AG10803 (cell line): ENCODE measurements around the gene BCOR.

Experiments used
- DNase-seq: peaks from one replicate; pipeline ENCODE4 v3.0.0; 2010; ENCODE audit warnings: low read depth
- H3K4me3 ChIP-seq: 2 replicates; pipeline ENCODE4 v1.5.1; 2011; ENCODE audit warnings: mild to moderate bottlenecking, low read length, control low read depth
- CTCF ChIP-seq: conservative IDR thresholded peaks from 2 replicates; pipeline ENCODE4 v1.5.1; 2011; ENCODE audit warnings: mild to moderate bottlenecking, low read length, control low read depth, inconsistent platforms

Gene BCOR

GRCh38 chrX:40127052-40127451 is 29.3 kb upstream of the BCOR start:
- no peak overlapping the region for H3K4me3 ChIP-seq
- TF ChIP-seq CTCF, result no peak
- DNase-seq, result no peak

DNA sequence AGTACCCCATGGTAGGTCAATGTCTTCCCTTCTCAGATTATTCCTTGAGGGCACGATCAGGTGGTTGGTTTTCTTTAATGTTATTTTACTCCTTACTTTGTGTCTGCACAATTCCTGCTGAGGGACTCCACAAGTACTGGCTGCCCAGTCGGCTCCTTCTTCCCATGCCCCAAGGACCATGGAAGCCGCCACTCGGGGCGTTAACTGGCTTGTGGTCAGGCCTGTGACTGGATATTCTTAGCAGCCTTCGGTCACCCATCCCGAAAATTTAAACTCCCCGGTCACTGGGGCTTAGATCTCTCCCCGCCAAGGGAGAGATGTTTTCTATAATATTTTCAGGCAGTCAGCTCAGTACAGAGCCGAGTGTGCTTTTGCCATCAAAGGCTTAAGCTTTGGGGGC is 24.7 kb upstream of the BCOR start:
- DNase-seq, result no peak

DNA sequence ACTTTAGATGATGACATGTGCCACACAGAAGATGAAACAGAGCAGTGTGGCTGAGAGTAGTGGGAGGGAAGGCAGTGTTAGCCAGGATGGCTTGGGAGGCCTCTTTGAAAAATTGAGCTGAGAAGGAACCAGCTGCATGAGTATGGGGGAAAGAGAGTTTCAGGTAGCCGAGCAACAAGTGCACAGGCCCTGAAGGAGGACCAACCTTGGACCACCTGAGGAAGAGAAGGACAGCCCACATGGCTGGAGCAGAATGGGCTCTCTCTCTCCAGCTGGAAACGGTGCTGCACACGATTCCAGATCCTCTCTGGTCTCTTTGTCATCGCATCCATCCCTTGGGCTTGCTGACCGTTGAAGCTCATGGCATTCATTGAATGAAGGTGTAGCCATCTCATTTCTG is 23.9 kb upstream of the BCOR start:
- TF ChIP-seq CTCF, result no peak
- no peak for DNase-seq
- no peak overlapping the region for H3K4me3 ChIP-seq

More for the DNA sequence above, 24.7 kb upstream of the BCOR start:
- H3K4me3 ChIP-seq, result no peak overlapping the region
- no peak for TF ChIP-seq CTCF

DNA sequence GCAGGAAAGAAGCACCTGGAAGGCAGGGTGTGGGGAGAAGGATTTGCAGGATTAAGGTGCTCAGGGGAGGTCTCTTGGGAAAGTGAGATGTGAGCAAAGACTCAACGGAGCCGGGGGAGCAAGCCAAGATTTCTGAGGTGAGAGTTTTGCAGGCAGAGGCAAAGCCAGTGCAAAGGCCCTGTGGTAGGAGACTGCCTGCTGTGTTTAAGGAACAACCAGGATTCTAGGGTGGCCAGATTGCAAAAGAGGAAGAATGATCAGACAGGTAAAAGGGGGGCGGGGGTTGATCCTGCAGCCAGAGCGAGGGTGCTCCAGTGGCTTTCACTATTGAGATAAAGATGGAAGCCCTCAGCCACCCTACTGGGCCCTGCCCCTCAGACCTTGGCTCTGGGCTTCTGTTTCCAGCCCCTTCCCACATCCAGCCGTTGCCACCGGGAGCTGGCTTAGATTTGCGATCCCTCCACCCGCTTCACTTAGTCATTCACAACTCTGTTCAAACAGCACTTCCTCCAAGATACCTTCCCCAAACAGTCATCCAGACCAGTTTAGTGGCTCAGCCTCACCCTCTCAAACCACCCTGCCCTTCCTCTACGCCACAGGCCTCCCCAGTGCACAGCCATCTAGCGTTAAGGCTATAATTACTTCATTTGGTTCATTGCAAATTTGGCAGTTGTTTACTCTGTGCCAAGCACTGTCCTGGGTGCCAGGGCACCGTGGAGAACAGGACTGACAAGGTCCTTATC is 23.3 kb upstream of the BCOR start:
- TF ChIP-seq CTCF, result no peak
- DNase-seq, result no peak

DNA sequence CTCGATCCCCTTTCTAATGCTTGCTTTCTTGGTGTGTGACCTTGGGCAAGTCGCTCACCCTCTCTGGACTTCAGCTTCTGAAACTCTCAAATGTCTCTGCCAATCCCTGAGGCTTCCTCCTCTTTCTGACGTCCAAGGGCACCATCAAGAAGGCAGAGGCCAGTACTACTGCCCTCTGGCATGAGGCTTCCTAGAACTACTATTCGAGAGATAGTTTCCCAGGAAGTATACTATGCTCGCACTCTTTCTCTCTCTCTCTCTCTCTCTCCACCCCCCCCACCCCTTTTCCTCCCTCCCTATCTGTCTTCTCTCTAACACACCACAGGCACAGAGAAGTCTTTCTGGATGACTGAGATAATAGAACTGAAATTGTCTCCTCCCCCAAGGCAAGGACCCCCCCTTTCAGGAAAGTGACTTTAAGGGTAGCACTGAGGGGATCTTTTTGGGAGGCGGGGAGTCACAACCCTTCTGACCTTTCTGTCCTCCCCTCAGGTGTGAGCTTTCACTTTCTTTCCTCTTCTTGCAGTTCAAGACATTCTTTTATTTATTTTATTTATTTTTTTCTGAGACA is 20.0 kb upstream of the BCOR start:
- no peak for DNase-seq
- H3K4me3 ChIP-seq, result no peak overlapping the region
- TF ChIP-seq CTCF, result no peak

More for the DNA sequence above, 23.3 kb upstream of the BCOR start:
- H3K4me3 ChIP-seq, result no peak overlapping the region

DNA sequence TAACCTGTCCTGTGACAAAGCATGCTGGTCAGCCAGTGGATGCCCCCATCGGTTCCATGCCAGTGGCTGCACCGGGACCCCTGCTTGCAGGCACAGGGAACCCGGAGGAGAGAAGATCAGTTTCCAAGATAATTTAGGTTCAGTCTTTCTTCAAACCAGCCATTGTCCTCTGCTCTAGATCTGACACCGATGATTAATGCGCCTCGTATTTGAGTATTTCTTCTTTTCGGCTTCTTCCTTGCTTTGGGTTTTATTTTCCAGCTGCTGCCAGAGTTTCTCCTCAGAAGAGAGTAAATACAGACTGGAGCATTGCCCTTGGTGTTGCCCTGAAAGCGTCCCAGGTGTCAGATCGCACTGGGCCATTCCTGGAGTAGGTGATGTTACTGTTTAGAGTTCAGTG is 19.2 kb upstream of the BCOR start:
- no peak overlapping the region for H3K4me3 ChIP-seq
- no peak for DNase-seq
- TF ChIP-seq CTCF, result no peak

DNA sequence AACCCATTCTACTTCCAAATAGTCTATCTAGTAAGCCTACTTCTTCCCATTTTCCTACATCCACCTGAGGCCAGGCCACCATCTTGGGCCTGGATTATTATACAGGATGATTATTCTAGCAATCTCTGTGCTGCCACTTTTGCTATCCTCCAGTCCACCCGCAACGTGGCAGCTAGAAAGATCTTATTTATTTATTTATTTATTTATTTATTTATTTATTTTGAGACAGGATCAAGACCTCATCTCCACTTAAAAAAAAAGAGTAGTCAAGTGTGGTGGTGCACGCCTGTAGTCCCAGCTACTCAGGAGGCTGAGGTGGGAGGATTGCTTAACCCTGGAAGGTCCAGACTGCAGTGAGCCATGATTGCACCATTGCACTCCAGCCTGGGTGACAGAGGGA is 15.2 kb upstream of the BCOR start:
- no peak overlapping the region for H3K4me3 ChIP-seq
- DNase-seq, result no peak
- no peak for TF ChIP-seq CTCF
